ENCODE measurements around the gene GRM7.

The GRM7 gene

DNA sequence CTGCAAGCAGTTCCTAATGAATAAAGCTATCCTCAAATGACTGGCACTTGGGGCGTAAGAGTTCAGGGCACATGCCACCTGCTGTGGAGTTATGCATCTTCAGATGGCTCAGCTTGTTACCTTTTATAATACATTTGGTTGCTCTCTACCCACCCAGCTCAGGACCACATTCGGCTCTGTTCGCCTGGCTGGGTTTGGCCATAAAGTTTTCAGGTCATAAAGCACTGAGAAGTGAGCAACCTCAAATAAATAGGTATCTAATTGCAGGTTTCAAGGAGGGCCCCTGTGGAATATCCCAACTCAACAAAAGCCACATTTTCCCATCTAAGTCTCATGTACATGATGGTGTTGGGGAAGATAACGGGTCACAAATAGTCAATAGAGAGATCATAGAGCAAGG lies 727.3 kb downstream of the GRM7 start:
- DNase-seq (ENCODE audit: low read depth), result no peak
- H3K4me3 ChIP-seq (ENCODE audit: low read depth, low read length), result no peak overlapping the region

DNA sequence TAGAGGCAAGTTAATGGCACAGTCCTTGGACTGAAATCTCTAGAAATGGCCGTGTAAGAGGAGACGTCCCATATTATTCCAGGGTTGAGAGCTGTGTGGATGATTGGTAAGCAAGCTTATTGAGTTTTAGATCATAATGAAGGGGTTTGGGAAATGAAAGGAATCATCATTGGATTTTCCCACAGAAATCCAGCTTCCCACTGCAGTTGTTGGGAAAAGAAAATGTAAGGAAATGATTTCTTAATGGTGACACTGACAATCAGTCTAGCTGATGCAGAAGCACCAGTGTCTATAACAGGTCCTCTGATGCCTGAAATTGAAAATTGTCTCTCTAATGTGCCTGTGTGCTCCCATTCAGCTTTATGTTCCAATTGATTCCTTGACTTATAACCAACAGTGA lies 728.6 kb downstream of the GRM7 start:
- DNase-seq (ENCODE audit: low read depth), result no peak
- no peak overlapping the region for H3K4me3 ChIP-seq (ENCODE audit: low read depth, low read length)

More for the DNA sequence above, 727.3 kb downstream of the GRM7 start:
- TF ChIP-seq, protein P1, sequence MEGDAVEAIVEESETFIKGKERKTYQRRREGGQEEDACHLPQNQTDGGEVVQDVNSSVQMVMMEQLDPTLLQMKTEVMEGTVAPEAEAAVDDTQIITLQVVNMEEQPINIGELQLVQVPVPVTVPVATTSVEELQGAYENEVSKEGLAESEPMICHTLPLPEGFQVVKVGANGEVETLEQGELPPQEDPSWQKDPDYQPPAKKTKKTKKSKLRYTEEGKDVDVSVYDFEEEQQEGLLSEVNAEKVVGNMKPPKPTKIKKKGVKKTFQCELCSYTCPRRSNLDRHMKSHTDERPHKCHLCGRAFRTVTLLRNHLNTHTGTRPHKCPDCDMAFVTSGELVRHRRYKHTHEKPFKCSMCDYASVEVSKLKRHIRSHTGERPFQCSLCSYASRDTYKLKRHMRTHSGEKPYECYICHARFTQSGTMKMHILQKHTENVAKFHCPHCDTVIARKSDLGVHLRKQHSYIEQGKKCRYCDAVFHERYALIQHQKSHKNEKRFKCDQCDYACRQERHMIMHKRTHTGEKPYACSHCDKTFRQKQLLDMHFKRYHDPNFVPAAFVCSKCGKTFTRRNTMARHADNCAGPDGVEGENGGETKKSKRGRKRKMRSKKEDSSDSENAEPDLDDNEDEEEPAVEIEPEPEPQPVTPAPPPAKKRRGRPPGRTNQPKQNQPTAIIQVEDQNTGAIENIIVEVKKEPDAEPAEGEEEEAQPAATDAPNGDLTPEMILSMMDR (conservative IDR thresholded peaks at IDR 0.05; ENCODE audit: low read depth, low read length), result no peak

DNA sequence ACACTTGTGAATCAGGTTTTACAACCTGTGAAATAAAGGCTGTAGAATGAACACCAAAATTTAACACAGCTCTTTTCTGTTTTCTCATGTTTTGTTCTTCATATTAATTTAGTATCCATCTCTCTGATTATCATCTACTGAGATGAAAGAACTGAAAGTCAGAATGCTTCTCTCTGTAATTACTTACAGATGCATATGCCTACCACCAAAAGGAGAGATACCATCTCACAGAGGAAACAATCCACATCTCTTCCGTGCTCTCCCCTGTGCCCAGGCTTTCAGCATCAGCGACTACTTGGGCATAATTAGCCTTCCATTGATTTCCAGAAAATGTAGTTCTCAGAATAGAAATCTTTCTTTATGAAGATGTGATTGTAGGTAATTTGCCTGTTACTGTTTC lies 741.4 kb downstream of the GRM7 start:
- TF ChIP-seq, protein P1 (conservative IDR thresholded peaks at IDR 0.05; ENCODE audit: low read depth, low read length), result no peak
- no peak overlapping the region for H3K4me3 ChIP-seq (ENCODE audit: low read depth, low read length)
- no peak for DNase-seq (ENCODE audit: low read depth)

More for the DNA sequence above, 728.6 kb downstream of the GRM7 start:
- TF ChIP-seq, protein P1 (conservative IDR thresholded peaks at IDR 0.05; ENCODE audit: low read depth, low read length), result no peak

DNA sequence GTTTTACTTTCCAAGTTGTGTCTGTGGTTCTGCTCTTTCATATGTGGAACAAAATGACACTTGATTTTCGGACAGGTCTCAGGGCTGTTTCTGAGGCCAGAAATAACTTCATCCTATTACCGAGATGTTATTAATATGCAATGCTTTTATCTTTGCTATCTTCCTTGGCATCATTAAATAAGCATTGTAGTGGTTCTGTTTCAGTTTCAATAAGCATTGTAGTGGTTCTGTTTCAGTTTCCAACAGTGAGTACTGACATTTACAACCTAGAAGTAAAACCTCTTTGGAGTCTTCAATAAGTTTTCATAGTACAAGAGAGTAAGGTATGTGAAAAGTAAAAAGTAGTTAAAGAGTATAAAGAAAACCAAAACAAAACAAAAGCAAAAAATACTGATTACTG lies 746.2 kb downstream of the GRM7 start:
- no peak for DNase-seq (ENCODE audit: low read depth)
- TF ChIP-seq, protein P1 (conservative IDR thresholded peaks at IDR 0.05; ENCODE audit: low read depth, low read length), result no peak
- no peak overlapping the region for H3K4me3 ChIP-seq (ENCODE audit: low read depth, low read length)

DNA sequence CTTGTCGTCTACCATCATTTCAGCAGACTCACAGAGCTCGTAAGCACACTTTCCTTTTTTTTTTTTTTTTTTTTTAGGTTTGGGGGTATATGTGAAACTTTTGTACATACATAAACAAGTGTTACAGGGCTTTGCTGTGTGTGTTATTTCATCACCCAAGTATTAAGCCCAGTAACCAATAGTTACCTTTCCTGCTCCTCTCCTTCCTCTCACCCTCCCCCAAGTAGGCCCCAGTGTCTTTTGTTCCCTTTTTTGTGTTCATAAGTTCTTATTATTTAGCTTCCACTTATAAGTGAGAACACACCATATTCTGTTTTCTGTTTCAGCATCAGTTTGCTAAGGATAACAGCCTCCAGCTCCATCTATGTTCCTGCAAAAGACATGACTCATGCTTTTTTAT lies 746.8 kb downstream of the GRM7 start:
- TF ChIP-seq, protein P1 (conservative IDR thresholded peaks at IDR 0.05; ENCODE audit: low read depth, low read length), result no peak
- no peak overlapping the region for H3K4me3 ChIP-seq (ENCODE audit: low read depth, low read length)
- DNase-seq (ENCODE audit: low read depth), result no peak

DNA sequence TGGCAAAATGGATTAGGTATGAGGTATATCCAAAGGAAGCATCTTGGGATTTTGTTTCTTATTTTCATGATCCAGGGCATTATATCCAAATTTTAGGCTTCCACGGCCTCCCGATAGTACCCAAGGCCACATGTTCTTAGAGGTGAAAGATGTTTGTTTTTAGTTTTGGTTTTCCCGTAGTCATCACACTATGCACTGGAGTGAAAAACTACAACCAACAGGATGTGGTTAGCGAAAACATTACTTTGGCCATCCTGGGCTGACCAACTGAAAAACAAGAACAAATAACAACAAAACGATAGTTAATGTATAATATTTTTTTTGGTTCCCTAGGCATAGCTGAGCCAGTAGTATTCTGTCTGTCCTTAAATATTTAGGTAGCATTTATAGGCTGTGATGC lies 749.7 kb downstream of the GRM7 start:
- no peak overlapping the region for H3K4me3 ChIP-seq (ENCODE audit: low read depth, low read length)
- DNase-seq (ENCODE audit: low read depth), result no peak
- TF ChIP-seq, protein P1 (conservative IDR thresholded peaks at IDR 0.05; ENCODE audit: low read depth, low read length), result no peak

DNA sequence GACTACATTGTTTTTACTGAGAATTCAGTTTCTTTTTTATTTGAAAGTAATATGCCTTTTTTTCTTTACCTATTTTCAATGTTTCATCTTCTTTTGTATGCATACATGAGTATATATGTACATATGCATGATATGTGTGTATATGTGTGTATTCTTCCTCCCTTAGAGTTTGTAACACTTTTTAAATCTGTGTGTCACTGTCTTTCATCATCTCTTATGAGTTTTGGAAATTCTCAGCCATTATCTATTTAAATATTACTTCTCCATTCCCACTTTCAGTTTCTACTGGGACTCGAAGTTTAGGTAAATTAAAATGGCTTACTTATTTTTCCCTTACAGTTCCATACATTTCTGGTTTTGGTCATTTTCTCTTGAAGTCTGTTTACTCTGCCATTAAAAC lies 754.1 kb downstream of the GRM7 start:
- H3K4me3 ChIP-seq (ENCODE audit: low read depth, low read length), result no peak overlapping the region
- no peak for DNase-seq (ENCODE audit: low read depth)
- TF ChIP-seq, protein P1 (conservative IDR thresholded peaks at IDR 0.05; ENCODE audit: low read depth, low read length), result no peak

All from choroid plexus epithelial cell (primary cell).